Neural progenitor cell (in vitro differentiated cells): ENCODE results near the gene ZMIZ1. TPM values are rescaled to one million over a fixed set of nuclear protein-coding genes. Genes with fewer than 3 reads are reported as not detected.

Experiments
- DNase-seq: peaks from one replicate; pipeline ENCODE4 v3.0.0-alpha.2; 2016; ENCODE audit warnings: low spot score
- H2AFZ ChIP-seq: fragments of 200-600 bp; sonication (generic); replicated peaks from 2 replicates; pipeline ENCODE4 v1.6.1; 2016; ENCODE audit warnings: antibody characterized with exemption
- H3F3A ChIP-seq: fragments of 200-600 bp; sonication (generic); 2 replicates; pipeline ENCODE4 v1.6.1; 2016; ENCODE audit warnings: antibody characterized with exemption, low read depth
- H3K27ac ChIP-seq: fragments of 200-600 bp; sonication (generic); 2 replicates; pipeline ENCODE4 v1.5.1; 2016; ENCODE audit warnings: mild to moderate bottlenecking
- H3K27me3 ChIP-seq: fragments of 200-600 bp; sonication (generic); 2 replicates; pipeline ENCODE4 v1.6.1; 2016; ENCODE audit warnings: mild to moderate bottlenecking, moderate library complexity
- H3K36me3 ChIP-seq: fragments of 200-600 bp; sonication (generic); 2 replicates; pipeline ENCODE4 v1.5.1; 2016
- H3K4me1 ChIP-seq: fragments of 200-600 bp; sonication (generic); 2 replicates; pipeline ENCODE4 v1.6.1; 2016; ENCODE audit warnings: mixed run types
- H3K4me2 ChIP-seq: fragments of 200-600 bp; sonication (generic); 2 replicates; pipeline ENCODE4 v1.6.1; 2016
- H3K4me3 ChIP-seq: fragments of 200-600 bp; sonication (generic); 2 replicates; pipeline ENCODE4 v1.5.1; 2016
- H3K79me2 ChIP-seq: fragments of 200-600 bp; sonication (generic); 2 replicates; pipeline ENCODE4 v1.6.1; 2016; ENCODE audit warnings: low read depth
- H3K9ac ChIP-seq: fragments of 200-600 bp; sonication (generic); 2 replicates; pipeline ENCODE4 v1.6.1; 2016
- H3K9me3 ChIP-seq: fragments of 200-600 bp; sonication (generic); 2 replicates; pipeline ENCODE4 v1.5.1; 2016; ENCODE audit warnings: low read depth
- H4K20me1 ChIP-seq: fragments of 200-600 bp; sonication (generic); 2 replicates; pipeline ENCODE4 v1.6.1; 2016; ENCODE audit warnings: low read depth
- H3K27ac Mint-ChIP-seq: 3 replicates; pipeline ENCODE4 v1.8.0; 2021; ENCODE audit warnings: mixed read lengths
- H3K27me3 Mint-ChIP-seq: 2 replicates; pipeline ENCODE4 v1.8.0; 2022; ENCODE audit warnings: low read depth, mild to moderate bottlenecking, inconsistent platforms, moderate library complexity, mixed read lengths; ENCODE audit not compliant: insufficient read depth
- H3K36me3 Mint-ChIP-seq: 3 replicates; pipeline ENCODE4 v1.8.0; 2021; ENCODE audit warnings: mixed read lengths
- H3K4me1 Mint-ChIP-seq: 3 replicates; pipeline ENCODE4 v1.8.0; 2021; ENCODE audit warnings: mixed read lengths
- H3K4me3 Mint-ChIP-seq: 3 replicates; pipeline ENCODE4 v1.8.0; 2021; ENCODE audit warnings: mild to moderate bottlenecking, moderate library complexity, mixed read lengths
- H3K9me3 Mint-ChIP-seq: 3 replicates; pipeline ENCODE4 v1.8.0; 2020; ENCODE audit warnings: mixed read lengths
- EZH2 ChIP-seq: fragments of 200-600 bp; sonication (generic); IDR thresholded peaks from 2 replicates; pipeline ENCODE4 v1.6.1; 2017; ENCODE audit warnings: antibody characterized with exemption, mild to moderate bottlenecking, moderate library complexity
- EZH2phosphoT487 ChIP-seq: fragments of 200-600 bp; sonication (generic); IDR thresholded peaks from 2 replicates; pipeline ENCODE4 v1.6.1; 2017; ENCODE audit warnings: antibody characterized with exemption
- total RNA-seq: library from RNA; depleted of rRNA; stranded (reverse); fragments of >200 nt; gene quantifications from 2 replicates; pipeline ENCODE4 v1.2.3, GENCODE V29; 2015; ENCODE audit warnings: low replicate concordance
- TF ChIP-seq, protein P1 (sequence below): fragments of 200-600 bp; sonication (generic); IDR thresholded peaks from 2 replicates; pipeline ENCODE4 v1.5.1; 2017; ENCODE audit warnings: antibody characterized with exemption, mild to moderate bottlenecking

ZMIZ1 gene
- total RNA-seq, 1 donor from 2014 or later: 5.8 TPM

DNA sequence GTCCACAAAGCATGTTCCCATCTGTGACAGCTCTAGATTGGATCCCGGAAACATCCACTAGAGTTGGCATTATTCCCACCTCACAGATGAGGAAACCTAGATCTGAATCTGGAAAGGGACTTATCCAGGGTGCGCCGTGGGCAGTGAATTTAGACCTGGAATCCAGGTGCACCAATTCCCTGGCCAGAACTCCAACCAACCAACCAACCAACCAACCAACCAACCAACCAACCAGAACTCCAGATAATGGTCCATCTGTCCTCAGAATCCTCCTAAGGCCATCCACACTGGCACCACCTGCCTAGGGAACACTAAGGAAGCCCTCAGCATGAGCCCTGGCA, 42.0 kb upstream of the ZMIZ1 start:
- Histone ChIP-seq H3K4me1 (peaks cover 10% of the 10 kb centered on the region), H3K36me3 (no peaks in the 10 kb centered on the region), H3K27me3 (no peaks in the 10 kb centered on the region), H3K4me2 (no peak overlapping the region), H2AFZ (no peak overlapping the region), H4K20me1 (no peaks in the 10 kb centered on the region), H3K9ac (no peak overlapping the region), H3K9me3 (no peaks in the 10 kb centered on the region), H3K4me3 (no peak overlapping the region), H3K27ac (no peak overlapping the region), H3F3A (no peaks in the 10 kb centered on the region), H3K79me2 (no peaks in the 10 kb centered on the region)
- no peak overlapping the region for H3K4me3 Mint-ChIP-seq
- no peaks in the 10 kb centered on the region for H3K9me3 Mint-ChIP-seq
- H3K27ac Mint-ChIP-seq: peak overlapping the region; percentile 13
- DNase-seq: no peak
- no peaks in the 10 kb centered on the region for H3K36me3 Mint-ChIP-seq
- peaks cover 45% of the 10 kb centered on the region for H3K4me1 Mint-ChIP-seq
- H3K27me3 Mint-ChIP-seq: peaks cover 8% of the 10 kb centered on the region
- TF ChIP-seq, protein P1, sequence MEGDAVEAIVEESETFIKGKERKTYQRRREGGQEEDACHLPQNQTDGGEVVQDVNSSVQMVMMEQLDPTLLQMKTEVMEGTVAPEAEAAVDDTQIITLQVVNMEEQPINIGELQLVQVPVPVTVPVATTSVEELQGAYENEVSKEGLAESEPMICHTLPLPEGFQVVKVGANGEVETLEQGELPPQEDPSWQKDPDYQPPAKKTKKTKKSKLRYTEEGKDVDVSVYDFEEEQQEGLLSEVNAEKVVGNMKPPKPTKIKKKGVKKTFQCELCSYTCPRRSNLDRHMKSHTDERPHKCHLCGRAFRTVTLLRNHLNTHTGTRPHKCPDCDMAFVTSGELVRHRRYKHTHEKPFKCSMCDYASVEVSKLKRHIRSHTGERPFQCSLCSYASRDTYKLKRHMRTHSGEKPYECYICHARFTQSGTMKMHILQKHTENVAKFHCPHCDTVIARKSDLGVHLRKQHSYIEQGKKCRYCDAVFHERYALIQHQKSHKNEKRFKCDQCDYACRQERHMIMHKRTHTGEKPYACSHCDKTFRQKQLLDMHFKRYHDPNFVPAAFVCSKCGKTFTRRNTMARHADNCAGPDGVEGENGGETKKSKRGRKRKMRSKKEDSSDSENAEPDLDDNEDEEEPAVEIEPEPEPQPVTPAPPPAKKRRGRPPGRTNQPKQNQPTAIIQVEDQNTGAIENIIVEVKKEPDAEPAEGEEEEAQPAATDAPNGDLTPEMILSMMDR: no peak

DNA sequence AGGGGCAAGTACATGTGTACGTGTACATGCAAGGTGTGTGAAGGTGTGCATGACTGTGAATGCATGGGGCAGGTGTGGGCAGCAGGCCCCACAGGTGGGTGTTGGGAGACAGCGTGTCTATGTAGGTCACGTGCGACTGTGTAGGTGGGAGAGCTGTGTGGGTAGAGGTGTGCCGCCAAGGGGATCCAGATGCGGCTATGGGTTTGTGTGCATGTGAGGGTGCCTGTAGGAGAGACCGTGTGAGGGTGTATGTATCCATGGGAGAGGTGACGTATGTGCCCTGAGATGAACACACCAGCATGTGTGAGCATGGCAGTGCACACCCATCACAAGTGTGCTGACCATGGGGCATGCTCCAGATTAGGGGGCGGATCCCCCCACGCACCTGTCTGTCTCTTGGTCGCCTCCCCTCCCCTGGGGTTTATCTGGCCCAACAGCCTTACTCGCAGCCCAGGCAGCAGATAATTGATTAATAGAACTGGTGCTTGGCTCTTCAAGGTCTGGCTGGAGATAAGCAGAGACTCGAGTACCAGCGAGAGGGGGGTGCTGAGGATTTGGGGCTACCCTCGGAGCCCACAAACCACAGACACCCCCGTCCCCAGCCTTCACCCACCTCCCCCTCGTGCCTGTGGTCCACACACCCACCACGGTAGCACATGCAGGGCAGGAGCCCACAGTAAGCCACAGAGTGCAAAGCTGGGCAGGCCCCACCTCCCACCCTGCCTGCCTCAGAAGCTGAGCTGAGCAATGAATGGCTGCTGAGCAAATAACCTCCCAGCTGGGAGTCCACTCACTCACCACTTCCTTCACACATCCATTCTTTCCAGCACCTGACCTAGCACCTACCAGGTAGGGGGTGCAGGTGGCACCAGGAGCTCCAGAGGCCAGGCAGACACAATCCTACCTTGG, 41.4 kb upstream of the ZMIZ1 start:
- Mint-ChIP-seq H3K36me3 (no peaks in the 10 kb centered on the region), H3K4me1 (peaks cover 45% of the 10 kb centered on the region), H3K27me3 (peaks cover 6% of the 10 kb centered on the region), H3K27ac (peak overlapping the region; percentile 13), H3K9me3 (no peaks in the 10 kb centered on the region), H3K4me3 (no peak overlapping the region)
- Histone ChIP-seq H3K79me2 (no peaks in the 10 kb centered on the region), H3K9me3 (no peaks in the 10 kb centered on the region), H3K36me3 (no peaks in the 10 kb centered on the region), H3K9ac (no peak overlapping the region), H2AFZ (no peak overlapping the region), H3K4me3 (no peak overlapping the region), H3K27ac (no peak overlapping the region), H4K20me1 (no peaks in the 10 kb centered on the region), H3K4me1 (peaks cover 10% of the 10 kb centered on the region), H3F3A (no peaks in the 10 kb centered on the region), H3K4me2 (no peak overlapping the region), H3K27me3 (no peaks in the 10 kb centered on the region)
- TF ChIP-seq, protein P1: no peak
- no peak for TF ChIP-seq EZH2
- TF ChIP-seq EZH2phosphoT487: no peak
- no peak for DNase-seq

DNA sequence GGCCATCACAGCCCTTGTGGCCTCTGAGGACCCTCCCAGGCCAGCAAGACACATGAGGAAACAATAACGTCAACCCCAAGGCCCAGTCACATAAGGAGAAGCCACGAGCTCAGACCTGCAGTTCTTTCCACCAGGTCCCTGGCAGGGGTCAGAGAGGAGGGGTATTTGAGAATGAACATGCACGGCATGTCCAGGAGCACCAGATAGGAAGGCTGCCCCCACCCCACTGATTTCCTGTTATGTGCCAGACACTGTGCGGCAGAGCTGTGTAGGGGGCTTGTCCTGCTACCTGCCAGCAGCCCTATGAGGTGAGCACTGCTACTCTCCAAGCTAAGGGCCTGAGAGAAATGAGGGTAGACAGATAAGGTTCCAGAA, 40.7 kb upstream of the ZMIZ1 start:
- no peak overlapping the region for H2AFZ ChIP-seq
- no peak overlapping the region for H3K4me3 ChIP-seq
- no peak overlapping the region for H3K9ac ChIP-seq
- no peaks in the 10 kb centered on the region for H3K36me3 ChIP-seq
- no peak overlapping the region for H3K4me3 Mint-ChIP-seq
- H3K4me1 ChIP-seq: peaks cover 10% of the 10 kb centered on the region
- H4K20me1 ChIP-seq: no peaks in the 10 kb centered on the region
- no peaks in the 10 kb centered on the region for H3K27me3 ChIP-seq
- no peaks in the 10 kb centered on the region for H3F3A ChIP-seq
- H3K4me2 ChIP-seq: no peak overlapping the region
- no peaks in the 10 kb centered on the region for H3K36me3 Mint-ChIP-seq
- no peak overlapping the region for H3K27ac ChIP-seq
- H3K27me3 Mint-ChIP-seq: peaks cover under 1% of the 10 kb centered on the region
- H3K9me3 ChIP-seq: no peaks in the 10 kb centered on the region
- no peak for DNase-seq
- no peaks in the 10 kb centered on the region for H3K79me2 ChIP-seq
- H3K4me1 Mint-ChIP-seq: peaks cover 39% of the 10 kb centered on the region
- H3K27ac Mint-ChIP-seq: no peak overlapping the region
- TF ChIP-seq EZH2phosphoT487: no peak
- TF ChIP-seq EZH2: no peak
- TF ChIP-seq, protein P1: no peak
- no peaks in the 10 kb centered on the region for H3K9me3 Mint-ChIP-seq
